ENCODE results near the gene CCL22. TPM values are rescaled to one million over a fixed set of nuclear protein-coding genes. Genes with fewer than 3 reads are reported as not detected.

The CCL22 gene
- not detected in 2 replicates for total RNA-seq (2021)
- Bru-seq, nascent RNA: not detected
- BruChase-seq, experiment 1, labeled RNA remaining after a 2-hour chase: not detected
- not detected for BruChase-seq, experiment 2, labeled RNA remaining after a 6-hour chase
- long read RNA-seq: 0 reads

DNA sequence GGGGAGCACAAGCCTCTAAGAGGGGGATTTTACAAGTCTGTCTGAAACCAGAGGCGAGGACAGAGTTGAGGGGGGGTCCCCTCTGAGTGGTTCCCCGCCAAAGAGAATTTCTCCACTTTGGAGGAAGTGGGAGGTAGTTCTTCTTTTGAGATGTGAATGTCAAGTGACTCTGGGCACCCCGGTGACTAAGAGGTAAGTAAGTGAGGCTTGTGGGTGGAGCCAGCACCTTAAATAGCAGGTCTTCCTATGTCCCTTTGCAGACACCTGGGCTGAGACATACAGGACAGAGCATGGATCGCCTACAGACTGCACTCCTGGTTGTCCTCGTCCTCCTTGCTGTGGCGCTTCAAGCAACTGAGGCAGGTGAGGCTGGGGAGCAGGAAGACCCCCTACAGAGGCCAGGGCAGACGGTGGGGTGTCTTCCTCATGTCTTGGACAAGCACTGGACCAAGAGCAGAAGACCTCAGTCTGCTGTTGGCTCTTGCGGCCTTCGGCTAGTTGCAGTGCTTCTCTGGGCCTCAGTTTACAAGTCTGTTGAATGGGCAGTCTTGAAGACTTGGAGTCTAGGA, at the start of gene CCL22:
CCL22 (plus strand) TSS at position 257 of the 569 bp plus-strand sequence; CDS start at position 291, 34 bp downstream.
- TF ChIP-seq, protein P1, sequence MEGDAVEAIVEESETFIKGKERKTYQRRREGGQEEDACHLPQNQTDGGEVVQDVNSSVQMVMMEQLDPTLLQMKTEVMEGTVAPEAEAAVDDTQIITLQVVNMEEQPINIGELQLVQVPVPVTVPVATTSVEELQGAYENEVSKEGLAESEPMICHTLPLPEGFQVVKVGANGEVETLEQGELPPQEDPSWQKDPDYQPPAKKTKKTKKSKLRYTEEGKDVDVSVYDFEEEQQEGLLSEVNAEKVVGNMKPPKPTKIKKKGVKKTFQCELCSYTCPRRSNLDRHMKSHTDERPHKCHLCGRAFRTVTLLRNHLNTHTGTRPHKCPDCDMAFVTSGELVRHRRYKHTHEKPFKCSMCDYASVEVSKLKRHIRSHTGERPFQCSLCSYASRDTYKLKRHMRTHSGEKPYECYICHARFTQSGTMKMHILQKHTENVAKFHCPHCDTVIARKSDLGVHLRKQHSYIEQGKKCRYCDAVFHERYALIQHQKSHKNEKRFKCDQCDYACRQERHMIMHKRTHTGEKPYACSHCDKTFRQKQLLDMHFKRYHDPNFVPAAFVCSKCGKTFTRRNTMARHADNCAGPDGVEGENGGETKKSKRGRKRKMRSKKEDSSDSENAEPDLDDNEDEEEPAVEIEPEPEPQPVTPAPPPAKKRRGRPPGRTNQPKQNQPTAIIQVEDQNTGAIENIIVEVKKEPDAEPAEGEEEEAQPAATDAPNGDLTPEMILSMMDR (conservative IDR thresholded peaks at IDR 0.05; ENCODE audit: low read depth, low read length): no peak
- no peak for TF ChIP-seq EZH2 (IDR thresholded peaks at IDR 0.05; ENCODE audit: borderline replicate concordance, low read depth, low read length, poor library complexity, severe bottlenecking)
- ChIA-PET POLR2A (ENCODE audit: low non-redundant PET) (no interaction called here), CTCF (no interaction called here)
- intact Hi-C loops (cut with micrococcal nuclease; ENCODE audit: unreplicated experiment): no loop called here
- Histone ChIP-seq H3K9me3 (ENCODE audit: low read depth, low read length, poor library complexity, severe bottlenecking) (no peaks in the 10 kb centered on the region), H3K27ac (ENCODE audit: low read depth, low read length, poor library complexity, severe bottlenecking) (no peak within 1 kb of the TSS), H3K36me3 (ENCODE audit: insufficient read depth, low read length, poor library complexity, severe bottlenecking) (no peaks in the 10 kb centered on the region), H3K27me3 (replicated peaks; ENCODE audit: insufficient read depth, low read depth, low read length, poor library complexity) (no peaks in the 10 kb centered on the region), H3K4me3 (ENCODE audit: low read depth, low read length, poor library complexity, severe bottlenecking) (no peak within 1 kb of the TSS), H3K4me1 (ENCODE audit: insufficient read depth, low read length, poor library complexity, severe bottlenecking) (no peaks in the 10 kb centered on the region)
- no peak for DNase-seq (ENCODE audit: low spot score)
- no TSS peak for BruUV-seq (replicated peaks)

GRCh38 chr16:57310801-57311200, 47.8 kb upstream of the CCL22 start:
- intact Hi-C loops (cut with micrococcal nuclease; ENCODE audit: unreplicated experiment): no loop called here
- Histone ChIP-seq H3K27ac (ENCODE audit: low read depth, low read length, poor library complexity, severe bottlenecking) (no peak overlapping the region), H3K36me3 (ENCODE audit: insufficient read depth, low read length, poor library complexity, severe bottlenecking) (no peaks in the 10 kb centered on the region), H3K4me3 (ENCODE audit: low read depth, low read length, poor library complexity, severe bottlenecking) (no peak overlapping the region), H3K27me3 (replicated peaks; ENCODE audit: insufficient read depth, low read depth, low read length, poor library complexity) (no peaks in the 10 kb centered on the region), H3K4me1 (ENCODE audit: insufficient read depth, low read length, poor library complexity, severe bottlenecking) (no peaks in the 10 kb centered on the region), H3K9me3 (ENCODE audit: low read depth, low read length, poor library complexity, severe bottlenecking) (no peaks in the 10 kb centered on the region)
- POLR2A ChIA-PET (ENCODE audit: low non-redundant PET): no interaction called here
- DNase-seq (ENCODE audit: low spot score): no peak
- CTCF ChIA-PET: no interaction called here
- no TSS peak for BruUV-seq (replicated peaks)
- TF ChIP-seq EZH2 (IDR thresholded peaks at IDR 0.05; ENCODE audit: borderline replicate concordance, low read depth, low read length, poor library complexity, severe bottlenecking): no peak
- TF ChIP-seq, protein P1 (conservative IDR thresholded peaks at IDR 0.05; ENCODE audit: low read depth, low read length): no peak

DNA sequence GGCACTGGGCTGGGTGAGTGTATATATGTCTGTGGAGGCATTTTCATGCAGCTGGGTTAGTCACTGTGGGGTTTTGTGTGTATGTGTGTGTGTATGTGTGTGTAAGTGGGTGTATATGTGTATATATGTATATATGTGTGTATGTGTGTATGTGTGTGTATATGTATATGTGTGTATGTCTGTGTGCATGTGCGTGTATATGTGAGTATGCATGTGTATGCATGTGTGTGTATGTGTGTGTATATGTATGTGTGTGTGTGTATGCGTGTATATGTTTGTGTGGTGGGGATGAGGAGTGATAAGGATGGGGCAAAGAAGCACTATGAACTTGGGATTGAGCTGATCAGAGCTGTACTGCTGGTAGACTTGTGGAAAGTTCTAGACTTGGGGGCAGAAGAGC, 45.1 kb upstream of the CCL22 start:
- Histone ChIP-seq H3K27me3 (replicated peaks; ENCODE audit: insufficient read depth, low read depth, low read length, poor library complexity) (no peaks in the 10 kb centered on the region), H3K27ac (ENCODE audit: low read depth, low read length, poor library complexity, severe bottlenecking) (no peak overlapping the region), H3K4me3 (ENCODE audit: low read depth, low read length, poor library complexity, severe bottlenecking) (no peak overlapping the region), H3K9me3 (ENCODE audit: low read depth, low read length, poor library complexity, severe bottlenecking) (no peaks in the 10 kb centered on the region), H3K4me1 (ENCODE audit: insufficient read depth, low read length, poor library complexity, severe bottlenecking) (no peaks in the 10 kb centered on the region), H3K36me3 (ENCODE audit: insufficient read depth, low read length, poor library complexity, severe bottlenecking) (no peaks in the 10 kb centered on the region)
- TF ChIP-seq, protein P1 (conservative IDR thresholded peaks at IDR 0.05; ENCODE audit: low read depth, low read length): no peak
- TF ChIP-seq EZH2 (IDR thresholded peaks at IDR 0.05; ENCODE audit: borderline replicate concordance, low read depth, low read length, poor library complexity, severe bottlenecking): no peak
- no TSS peak for BruUV-seq (replicated peaks)
- no peak for DNase-seq (ENCODE audit: low spot score)
- ChIA-PET POLR2A (ENCODE audit: low non-redundant PET) (no interaction called here), CTCF (no interaction called here)
- intact Hi-C loops (cut with micrococcal nuclease; ENCODE audit: unreplicated experiment): no loop called here
